Heart right ventricle (tissue), 16 donors: ENCODE measurements around the gene MYO1D. TPM values are rescaled to one million over a fixed set of nuclear protein-coding genes. Genes with fewer than 3 reads are reported as not detected.
A peak's percentile ranks its signal among the peaks of the same experiment; 100 is the strongest.

Experiments used
- ATAC-seq, 8 donors: fragments of 200-7000 bp; cut with Tn5 transposase; one replicate each; pipeline ENCODE4 v1.9.1; 2020; ENCODE audit warnings: mild to moderate bottlenecking in 8 of 8, moderate library complexity in 8 of 8, moderate number of reproducible peaks in 1 of 8
- DNase-seq, 2 donors: peaks; one replicate each; pipeline ENCODE4 v3.0.0-alpha.2; 2020
- H3K27ac ChIP-seq, 10 donors: fragments of 200-600 bp; sonication (generic) in 2 of 10; one replicate each; pipeline versions ENCODE4 v1.5.0 to v1.8.0; 2020 to 2022; ENCODE audit warnings: mild to moderate bottlenecking in 3 of 10
- H3K27me3 ChIP-seq, 7 donors: fragments of 200-600 bp; one replicate each; pipeline ENCODE4 v1.8.0; 2021 to 2022; ENCODE audit warnings: mild to moderate bottlenecking in 2 of 7
- H3K36me3 ChIP-seq, 9 donors: fragments of 200-600 bp; sonication (generic) in 1 of 9; one replicate each; pipeline versions ENCODE4 v1.5.0 to v1.8.0; 2020 to 2022; ENCODE audit warnings: mild to moderate bottlenecking in 2 of 9
- H3K4me1 ChIP-seq, 9 donors: fragments of 200-600 bp; sonication (generic) in 1 of 9; one replicate each; pipeline versions ENCODE4 v1.5.0 to v1.8.0; 2020 to 2022; ENCODE audit warnings: mild to moderate bottlenecking in 4 of 9
- H3K4me3 ChIP-seq, 10 donors: fragments of 200-600 bp; sonication (generic) in 2 of 10; one replicate each; pipeline versions ENCODE4 v1.5.0 to v1.8.0; 2020 to 2022; ENCODE audit warnings: mild to moderate bottlenecking in 7 of 10, moderate library complexity in 2 of 10
- H3K9me3 ChIP-seq, 11 donors: fragments of 200-600 bp in 10 of 11; sonication (generic) in 2 of 11; one replicate each; pipeline versions ENCODE4 v1.5.0 to v1.8.0; 2013 to 2022; ENCODE audit warnings: mild to moderate bottlenecking in 2 of 11, control low read depth in 1 of 11, moderate library complexity in 1 of 11
- CTCF ChIP-seq, 9 donors: fragments of 200-600 bp; sonication (generic) in 2 of 9; IDR thresholded peaks; one replicate each; pipeline versions ENCODE4 v1.5.0 to v1.8.0; 2021 to 2022; ENCODE audit warnings: antibody characterized with exemption in 9 of 9, mild to moderate bottlenecking in 5 of 9, moderate library complexity in 1 of 9
- WGBS, 2 donors: extraction: QIAGEN DNeasy Blood & Tissue Kit; methylation state at CpG; one replicate each; pipeline ENCODE4 v1.1.7; 2013; ENCODE audit warnings: inconsistent platforms in 1 of 2; 5-methylcytosine and 5-hydroxymethylcytosine counted together
- intact Hi-C, 10 donors: fragments of 100-400 bp; cut with DNase I; formaldehyde crosslinking; loops; one replicate each; pipeline versions ENCODE4 v1.11.1 to v1.14.2; 2022
- polyA plus RNA-seq, 2 donors: library from polyadenylated mRNA; stranded (reverse); fragments of 200-250 nt; gene quantifications; one replicate each; pipeline ENCODE4 v1.2.3, GENCODE V29; 2013
- total RNA-seq, 10 donors: library from RNA; stranded (reverse); fragmentation: NEBNext Ultra II Directional in 3 of 10; extraction: Animal tissue kit (Norgen Biotek cat#: 25700) in 3 of 10; gene quantifications; one replicate each; pipeline versions ENCODE4 v1.2.1 to v1.2.4, GENCODE V29; 2021 to 2023
- donor health status: Arrhythmogenic right ventricular cardiomyopathy.
- donor health status: ischemic (EF 13 %, LVEDD 7.1; RV severe dilation, severe dysfunction).
- donor health status: healthy with polysubstance abuse.
- donor health status: DM: no; HTN: yes; CAD: no.
- donor health status: DM: no; HTN: no; CAD: no.
- donor health status: ischemic (EF 25% LVEDD 6.9; RV normal size, moderate dysfunction).
- donor health status: ischemic (EF 25% LVEDD 5.7; RV mildly dilated, moderate dysfunction).
- donor health status: healthy.
- donor health status: DM: yes; HTN: yes; CAD: no.
- donor health status: Ischemic cardiomyopathy.
- donor health status: ischemic (EF 35%, LVEDD 5.7; RV mildly dilated, moderate dysfunction).
- donor health status: nonischemic (EF 11% LVEDD 7.7; RV severe dilation, severe dysfunction).
- donor health status: DM: yes; HTN: yes; CAD: no.
- donor health status: PGD.
- donor health status: ischemic (EF 29% LVEDD 5.4; RV normal size, mild dysfunction).
- donor health status: nonischemic (EF 23%, LVEDD 6.1; RV moderate dilation, normal function).

Gene MYO1D
- total and polyA plus RNA-seq, 12 donors, result 1.9 to 16.4 (median 6.7) TPM

GRCh38 chr17:32463304-32463703 is 413.6 kb downstream of the MYO1D start:
- TF ChIP-seq CTCF (IDR thresholded peaks at IDR 0.05), result no peak
- intact Hi-C loops, result loop anchor here in 2 of 10 donors (5.0 to 10.0 kb wide), 2 partner anchors 291 to 294 kb away; no protein-coding TSS in a partner anchor

GRCh38 chr17:32461853-32462617 is 414.9 kb downstream of the MYO1D start:
- DNase-seq, result peak in 1 of 2 donors; percentile 32
- 32 to 48% methylated on average over 1 of the region's 1 CpG for WGBS, 2 donors

More at GRCh38 chr17:32463304-32463703, 413.6 kb downstream of the MYO1D start:
- Histone ChIP-seq H3K4me3 (no peak overlapping the region), H3K4me1 (peaks cover 0 to 11% (median 0%) of the 10 kb centered on the region in 9 donors), H3K36me3 (peaks cover 0 to 100% (median 62%) of the 10 kb centered on the region in 9 donors), H3K27ac (no peak overlapping the region), H3K27me3 (no peaks in the 10 kb centered on the region), H3K9me3 (no peaks in the 10 kb centered on the region)
- ATAC-seq (no peak), DNase-seq (no peak)
- WGBS, 2 donors, result 92 to 98% methylated on average over 3 of the region's 3 CpGs

GRCh38 chr17:32461498-32461852 is 415.4 kb downstream of the MYO1D start:
- intact Hi-C loops, result loop anchor here in 3 of 10 donors (2.0 to 10.0 kb wide), 3 partner anchors 293 to 296 kb away; no protein-coding TSS in a partner anchor
- Histone ChIP-seq H3K9me3 (no peaks in the 10 kb centered on the region), H3K27ac (no peak overlapping the region), H3K4me3 (no peak overlapping the region), H3K27me3 (no peaks in the 10 kb centered on the region), H3K4me1 (peaks cover 0 to 11% (median 0%) of the 10 kb centered on the region in 9 donors), H3K36me3 (peaks cover 0 to 100% (median 66%) of the 10 kb centered on the region in 9 donors)
- no peak for TF ChIP-seq CTCF (IDR thresholded peaks at IDR 0.05)
- 67 to 68% methylated on average over 4 of the region's 4 CpGs for WGBS, 2 donors
- DNase-seq (no peak), ATAC-seq (peak in 2 of 8 donors; percentile 31 to 44)

More at GRCh38 chr17:32461853-32462617, 414.9 kb downstream of the MYO1D start:
- Histone ChIP-seq H3K4me1 (peaks cover 0 to 11% (median 0%) of the 10 kb centered on the region in 9 donors), H3K27me3 (no peaks in the 10 kb centered on the region), H3K9me3 (no peaks in the 10 kb centered on the region), H3K4me3 (no peak overlapping the region), H3K36me3 (peaks cover 0 to 100% (median 61%) of the 10 kb centered on the region in 9 donors), H3K27ac (no peak overlapping the region)
- peak in 5 of 8 donors; percentile 46 to 79 (median 61) for ATAC-seq
- intact Hi-C loops, result loop anchor here in 3 of 10 donors (2.0 to 10.0 kb wide), 3 partner anchors 293 to 295 kb away; no protein-coding TSS in a partner anchor
- TF ChIP-seq CTCF (IDR thresholded peaks at IDR 0.05), result peak; percentile 29 to 65 (median 58)

GRCh38 chr17:32460054-32460453 is 416.9 kb downstream of the MYO1D start:
- Histone ChIP-seq H3K9me3 (no peaks in the 10 kb centered on the region), H3K27ac (no peak overlapping the region), H3K36me3 (peaks cover 0 to 100% (median 71%) of the 10 kb centered on the region in 9 donors), H3K4me1 (peaks cover 0 to 11% (median 0%) of the 10 kb centered on the region in 9 donors), H3K27me3 (no peaks in the 10 kb centered on the region), H3K4me3 (no peak overlapping the region)
- 92 to 96% methylated on average over 4 of the region's 4 CpGs for WGBS, 2 donors
- no peak for TF ChIP-seq CTCF (IDR thresholded peaks at IDR 0.05)
- ATAC-seq (no peak), DNase-seq (no peak)
- intact Hi-C loops, result loop anchor here in 3 of 10 donors (2.0 to 10.0 kb wide), 3 partner anchors 295 to 297 kb away; no protein-coding TSS in a partner anchor
